IPS-NIHi11 (cell line): ENCODE data around the gene ALPL.
"Not testable (repeated sequence)": the region's sequence is repeated elsewhere in the genome, so short reads cannot be mapped to it uniquely, and the experiment has no call there.

Source experiments
- DNase-seq: peaks from one replicate; pipeline ENCODE4 v3.0.0; 2012; ENCODE audit warnings: mixed read lengths, low spot score

The ALPL gene

DNA sequence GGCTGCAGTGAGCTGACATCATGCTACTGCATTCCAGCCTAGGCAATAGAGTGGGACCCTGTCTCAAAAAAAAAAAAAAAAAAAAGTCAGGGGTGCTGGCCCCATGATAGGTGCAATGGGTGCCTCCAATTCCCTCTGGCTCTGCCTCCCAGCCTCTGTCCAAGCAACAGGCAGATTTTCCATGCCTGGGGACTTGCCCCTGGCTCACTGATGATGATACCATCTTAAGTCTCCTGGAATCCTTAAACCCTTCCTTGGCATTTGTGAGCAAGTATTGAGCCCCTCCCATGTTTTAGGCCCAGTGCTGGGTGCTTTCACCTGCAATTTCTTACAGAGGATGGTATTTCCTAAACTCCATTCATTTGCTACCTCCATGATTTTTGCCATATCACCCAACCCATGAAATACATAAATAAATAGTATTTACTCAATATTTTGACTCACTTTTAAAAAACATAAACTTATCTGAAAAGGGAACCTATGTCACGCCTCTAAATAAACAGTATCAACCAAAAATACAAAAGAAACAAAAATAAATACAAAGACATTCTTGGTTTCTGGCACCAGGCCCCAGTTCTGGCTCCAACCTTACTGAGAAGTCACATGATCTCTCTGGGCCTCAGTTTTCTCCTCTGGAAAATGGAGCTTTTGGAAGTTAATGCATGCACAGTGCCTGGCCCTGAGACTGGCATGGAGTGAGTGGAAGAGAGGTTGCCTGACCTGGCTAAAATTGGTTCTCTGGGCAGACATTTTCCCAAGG lies 1.5 kb upstream of the ALPL start:
- DNase-seq: no peak

DNA sequence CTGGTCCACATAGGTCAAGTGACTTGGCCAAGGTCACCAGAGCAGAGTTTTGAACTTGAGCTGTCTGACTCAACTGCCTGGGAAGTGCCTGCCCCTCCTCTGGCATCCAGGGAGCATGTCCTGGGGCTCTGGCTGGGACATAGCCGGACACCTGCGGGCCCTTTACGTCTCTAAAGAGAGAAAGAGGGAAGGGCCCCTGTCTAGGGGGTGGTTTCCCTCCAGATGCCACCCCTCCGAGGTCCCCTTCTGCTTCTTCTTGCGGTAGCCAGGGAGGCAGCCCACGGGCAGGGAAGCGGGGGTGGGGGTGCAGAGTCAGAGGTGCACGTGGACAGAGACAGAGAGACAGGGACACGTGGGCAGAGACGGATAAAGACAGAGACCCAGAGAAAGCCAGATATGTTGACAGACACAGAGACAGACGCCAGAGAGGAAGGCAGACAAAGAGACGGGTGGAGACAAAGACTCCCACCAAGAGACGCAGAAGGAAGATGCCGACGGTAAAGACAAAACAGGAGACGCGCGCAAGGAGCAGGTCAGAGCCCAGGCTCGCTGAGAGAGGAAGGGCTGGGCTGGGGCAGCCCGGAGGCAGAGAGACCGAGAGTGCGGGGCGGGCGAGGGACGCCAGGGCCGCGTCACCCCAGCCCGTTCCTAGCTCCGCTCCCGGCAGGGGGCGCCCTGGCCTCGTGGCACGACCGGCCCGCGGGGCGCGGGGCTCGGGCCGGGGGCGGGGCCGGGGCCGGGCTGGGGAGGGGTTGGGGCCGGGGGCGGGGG lies 458 bp upstream of the ALPL start:
- peak; percentile 95 for DNase-seq

DNA sequence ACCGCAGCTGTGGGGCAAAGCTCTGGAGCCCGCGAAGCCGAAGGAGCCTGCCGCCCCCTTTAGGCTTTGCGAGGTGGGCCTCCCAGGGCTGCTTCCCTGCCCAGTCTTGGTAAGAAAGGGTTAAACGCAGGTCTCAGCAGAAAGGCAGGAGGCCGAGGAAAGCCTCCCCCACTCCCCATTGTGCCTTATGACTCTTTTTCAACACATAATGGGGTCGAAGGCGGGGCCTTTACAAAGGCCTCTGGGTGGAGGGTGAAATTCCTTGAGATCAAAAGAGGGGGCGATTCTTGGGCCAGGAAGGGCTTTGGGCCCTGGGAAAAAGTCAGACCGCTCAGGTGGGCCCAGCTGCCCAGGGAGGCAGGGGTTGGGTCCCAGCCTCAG lies 880 bp downstream of the ALPL start:
- peak; percentile 80 for DNase-seq

DNA sequence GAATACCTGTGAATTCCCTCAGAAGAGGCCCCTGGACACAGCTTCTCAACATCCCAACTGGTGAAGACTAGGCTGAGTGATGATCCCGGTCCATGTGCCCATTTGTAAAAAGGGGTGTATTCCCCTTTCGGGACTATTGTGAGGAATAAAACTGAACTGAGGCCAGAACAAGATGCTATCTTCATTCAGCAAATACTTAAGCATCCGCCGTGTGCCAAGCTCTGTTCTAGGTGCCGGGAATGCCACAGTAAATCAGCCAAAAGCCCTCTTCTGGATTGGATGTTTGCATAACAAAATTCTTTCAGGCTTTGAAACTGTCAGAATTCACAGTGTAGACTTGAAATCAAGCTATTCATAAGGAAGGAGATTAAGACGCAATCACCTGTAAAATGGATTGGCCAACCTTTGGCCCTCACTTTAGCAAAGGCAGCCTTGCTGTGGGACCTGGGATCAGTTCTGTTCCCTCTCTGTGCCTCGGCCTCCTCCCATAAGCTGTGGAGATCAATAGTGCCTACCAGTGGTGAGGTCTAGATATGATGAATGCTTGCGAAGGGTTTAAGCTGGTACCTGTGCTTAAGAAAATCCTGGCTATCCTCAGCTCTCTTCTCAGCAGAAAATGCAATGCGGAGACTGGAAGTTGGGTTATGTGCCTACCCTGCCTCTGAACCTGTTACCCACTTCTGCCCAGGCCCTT lies 1.8 kb downstream of the ALPL start:
- no peak for DNase-seq

DNA sequence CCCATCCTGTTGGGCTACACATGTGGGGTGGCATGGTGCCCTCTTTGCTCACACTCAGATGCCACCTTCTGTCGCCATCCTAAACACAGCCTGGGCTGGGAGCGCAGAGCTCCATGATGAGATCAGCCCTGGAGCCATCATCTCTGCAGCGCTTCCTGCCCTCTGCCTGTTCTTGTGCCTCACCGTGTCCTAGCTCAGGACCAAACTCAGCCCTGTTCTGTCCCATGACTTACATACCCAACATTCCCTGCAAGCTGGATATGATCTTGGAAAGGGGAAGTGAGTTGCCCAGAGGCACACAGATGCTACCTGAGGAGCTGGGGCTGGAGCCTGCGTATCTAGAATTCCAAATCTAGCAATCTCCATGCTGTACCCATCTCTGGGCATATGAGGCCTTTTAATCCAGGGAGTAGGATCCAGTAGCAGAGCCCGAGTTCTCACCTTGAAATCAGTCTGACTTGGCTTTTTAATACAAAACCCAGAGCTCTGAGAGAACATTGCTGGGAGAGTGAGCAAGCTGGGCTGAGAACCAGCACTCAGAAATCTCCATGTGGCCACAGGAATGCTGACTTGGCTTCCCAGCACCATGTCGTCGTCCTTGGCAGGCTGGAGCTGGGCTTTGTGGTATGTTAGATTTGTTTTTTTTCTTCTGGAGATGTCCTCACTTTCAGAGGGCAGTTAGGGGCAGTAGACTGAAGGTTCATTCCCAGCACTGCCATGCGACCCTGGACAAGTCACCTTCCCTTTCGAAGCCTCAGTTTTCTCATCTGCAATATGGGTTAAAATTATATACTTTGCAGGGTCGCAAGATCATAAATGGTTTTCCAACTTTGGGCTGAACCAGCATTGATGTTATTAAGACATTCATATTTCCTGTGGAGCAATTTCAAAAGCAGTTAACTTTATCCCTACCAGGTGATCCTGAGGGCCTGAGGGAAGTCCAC lies 2.6 kb downstream of the ALPL start:
- no peak for DNase-seq

DNA sequence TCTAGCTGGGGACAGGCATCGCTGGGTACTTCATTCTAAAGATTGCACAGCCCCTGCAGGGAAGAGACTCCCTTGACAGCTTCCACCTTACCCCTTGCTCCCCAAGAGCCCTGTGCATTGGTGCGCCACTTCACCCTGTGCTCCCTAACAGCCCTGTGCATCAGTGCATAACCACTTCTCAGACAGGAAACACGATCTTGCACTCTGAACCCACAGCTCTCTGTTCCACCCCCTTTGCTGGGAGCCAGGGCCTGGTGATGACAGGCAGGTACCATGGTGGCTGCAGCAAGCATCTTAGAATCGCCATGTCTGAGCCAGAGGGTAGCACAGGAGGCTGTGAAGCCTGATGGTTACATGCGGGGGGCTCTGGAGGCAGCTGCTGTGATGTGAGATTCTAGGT lies 5.0 kb downstream of the ALPL start:
- DNase-seq: no peak

DNA sequence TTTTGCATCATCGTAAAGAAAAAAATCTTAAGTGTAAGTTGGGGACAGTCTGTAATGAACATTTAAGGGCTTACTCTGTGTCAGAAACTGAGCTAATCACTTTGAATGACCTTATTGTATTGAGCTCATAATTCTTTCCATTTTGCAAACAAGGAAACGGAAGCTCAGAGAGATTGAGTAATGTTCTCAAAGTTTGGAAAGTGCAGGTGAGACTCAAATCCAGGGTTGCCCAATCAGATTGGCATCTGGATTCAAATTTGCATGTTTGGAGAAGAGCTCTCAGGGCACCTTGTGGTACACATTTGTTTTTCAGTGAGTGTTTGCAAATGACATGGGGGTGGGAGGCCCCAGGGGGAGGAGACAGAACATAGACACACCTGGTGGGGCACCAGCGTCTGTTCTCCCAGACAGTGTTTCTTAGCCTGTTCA lies 8.0 kb downstream of the ALPL start:
- no peak for DNase-seq

DNA sequence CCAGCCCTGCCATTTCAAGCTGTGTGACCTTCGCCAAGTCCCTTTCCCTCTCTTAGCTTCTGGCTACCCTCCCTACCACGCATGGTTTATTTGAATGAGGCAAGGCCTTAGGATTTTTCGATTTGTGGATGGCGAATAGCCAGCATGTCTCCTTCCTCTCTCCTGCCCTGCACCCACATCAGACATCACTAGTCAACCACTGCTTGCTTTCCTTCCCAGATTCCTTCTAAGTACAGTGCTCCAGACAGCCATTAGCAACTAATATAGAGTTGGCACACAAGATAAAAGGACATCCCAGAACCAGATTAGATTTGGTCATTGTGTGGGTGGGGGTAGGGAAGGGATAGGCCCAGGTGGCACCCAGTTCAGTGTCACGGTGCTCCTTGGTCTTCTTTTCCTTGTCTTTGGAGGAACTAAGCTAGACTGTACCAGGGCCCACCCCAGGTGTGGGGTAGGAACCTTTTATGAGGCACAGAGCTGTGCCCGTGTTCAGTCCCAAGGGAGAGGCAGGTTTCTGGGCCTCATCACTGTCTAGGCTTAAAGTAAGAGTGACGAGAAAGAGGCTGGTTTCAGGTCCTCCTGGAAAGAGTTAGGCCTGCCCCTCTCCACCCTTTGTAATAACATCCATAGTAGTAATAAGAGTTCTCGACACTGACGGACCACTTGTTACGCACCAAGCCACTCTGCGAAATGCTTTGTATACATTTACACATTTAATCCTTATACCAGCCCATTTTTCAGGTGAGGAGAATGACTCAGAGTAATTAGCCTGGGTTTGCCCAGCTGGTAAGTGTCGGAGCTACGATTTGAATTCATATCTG lies 8.6 kb downstream of the ALPL start:
- no peak for DNase-seq

DNA sequence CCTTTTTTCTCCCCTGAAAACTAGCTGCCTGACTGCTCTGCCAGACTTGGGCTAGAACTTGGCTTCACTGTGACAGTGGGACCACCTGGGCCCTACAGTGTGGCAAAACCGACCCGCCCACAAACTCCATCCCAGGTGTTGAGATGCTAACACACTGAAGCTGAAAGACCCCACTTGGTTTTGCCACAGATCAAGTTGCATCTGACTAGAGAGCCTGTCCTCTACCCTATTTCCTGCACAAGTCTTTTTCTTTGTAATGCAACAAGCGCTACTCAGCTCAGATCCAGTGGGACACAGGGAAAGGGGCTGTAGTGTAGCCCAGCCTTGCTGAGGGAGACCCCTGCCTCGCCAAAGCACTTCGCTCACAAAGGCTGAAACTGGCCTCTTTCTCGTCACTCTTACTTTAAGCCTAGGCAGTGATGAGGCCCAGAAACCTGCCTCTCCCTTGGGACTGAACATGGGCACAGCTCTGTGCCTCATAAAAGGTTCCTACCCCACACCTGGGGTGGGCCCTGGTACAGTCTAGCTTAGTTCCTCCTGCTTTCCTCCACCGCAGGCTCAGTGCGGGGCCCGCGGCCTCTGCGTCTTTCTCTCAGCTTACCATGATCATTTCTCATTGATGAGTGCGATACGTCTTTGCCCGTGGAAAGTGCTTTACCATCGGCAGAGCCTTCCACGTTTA lies 9.7 kb downstream of the ALPL start:
- DNase-seq: peak; percentile 57

DNA sequence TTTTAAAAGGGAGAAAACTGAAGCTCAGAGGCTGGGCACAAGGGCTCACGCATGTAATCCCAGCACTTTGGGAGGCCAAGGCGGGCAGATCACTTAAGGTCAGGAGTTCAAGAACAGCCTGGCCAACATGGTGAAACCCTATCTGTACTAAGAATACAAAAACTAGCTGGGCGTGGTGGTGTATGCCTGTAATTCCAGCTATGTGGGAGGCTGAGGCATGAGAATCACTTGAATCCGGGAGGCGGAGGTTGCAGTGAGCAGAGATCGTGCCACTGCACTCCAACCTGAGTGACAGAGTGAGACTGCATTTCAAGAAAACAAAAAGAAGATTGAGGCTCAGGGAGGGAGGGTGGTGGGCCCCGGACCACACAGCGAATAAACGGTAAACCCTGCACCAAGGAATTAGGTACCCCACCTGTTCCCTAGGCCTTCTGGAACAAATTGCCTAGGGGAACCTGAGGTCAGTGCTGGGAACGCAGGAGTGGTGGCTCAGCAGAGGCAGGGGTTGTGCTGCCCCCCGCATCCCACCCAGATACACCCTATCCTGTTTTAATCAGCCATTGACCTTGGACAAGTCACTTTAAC lies 10.4 kb downstream of the ALPL start:
- DNase-seq: not testable (repeated sequence)

DNA sequence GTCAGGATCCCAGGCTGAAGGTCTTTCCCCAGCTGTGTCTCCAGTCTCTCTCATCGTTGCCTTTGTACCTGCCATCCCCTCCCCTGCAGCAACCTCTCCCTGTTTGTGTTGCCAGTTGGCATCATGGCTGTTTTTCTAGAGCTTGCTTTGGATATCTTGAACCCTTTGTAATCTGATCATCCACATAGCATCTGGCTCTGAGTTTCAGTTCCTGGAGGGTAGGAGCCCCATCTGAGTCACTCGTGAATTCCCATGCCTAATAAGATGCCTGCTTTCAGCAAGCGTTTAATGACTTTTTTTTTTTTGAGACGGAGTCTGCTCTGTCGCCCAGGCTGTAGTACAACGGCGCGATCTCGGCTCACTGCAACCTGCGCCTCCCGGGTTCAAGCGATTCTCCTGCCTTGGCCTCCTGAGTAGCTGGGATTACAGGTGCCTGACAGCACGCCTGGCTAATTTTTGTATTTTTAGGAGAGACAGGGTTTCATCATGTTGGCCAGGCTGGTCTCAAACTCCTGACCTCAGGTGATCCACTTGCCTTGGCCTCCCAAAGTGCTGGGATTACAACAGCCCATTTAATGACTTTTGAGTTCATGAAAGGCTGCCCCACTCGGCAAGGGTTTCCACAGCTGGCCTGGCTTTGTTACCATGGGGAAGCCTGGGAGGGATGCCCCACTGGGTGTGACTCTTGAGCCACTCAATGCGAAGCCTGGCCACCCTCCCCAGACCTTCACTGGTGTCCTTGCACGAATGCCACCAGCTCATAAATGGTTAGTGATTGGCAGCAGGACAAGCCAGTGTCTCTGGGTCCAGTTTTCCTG lies 11.9 kb downstream of the ALPL start:
- no peak for DNase-seq

DNA sequence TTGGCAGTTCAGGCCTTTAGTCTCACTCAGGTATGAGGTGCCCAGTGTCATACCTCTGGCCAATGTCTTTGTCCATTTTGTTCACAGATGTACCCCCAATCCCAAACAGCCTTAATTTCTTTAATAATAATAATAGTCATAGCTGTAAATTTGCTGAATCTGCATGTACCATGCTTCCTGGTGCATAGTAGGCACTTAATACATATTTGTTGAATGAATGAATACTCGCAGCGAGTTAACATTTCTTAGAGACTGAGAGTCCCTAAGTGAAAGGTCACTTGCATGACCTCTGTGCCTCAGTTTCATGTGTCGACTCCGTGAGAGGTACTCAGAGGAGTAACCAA lies 12.5 kb downstream of the ALPL start:
- no peak for DNase-seq

DNA sequence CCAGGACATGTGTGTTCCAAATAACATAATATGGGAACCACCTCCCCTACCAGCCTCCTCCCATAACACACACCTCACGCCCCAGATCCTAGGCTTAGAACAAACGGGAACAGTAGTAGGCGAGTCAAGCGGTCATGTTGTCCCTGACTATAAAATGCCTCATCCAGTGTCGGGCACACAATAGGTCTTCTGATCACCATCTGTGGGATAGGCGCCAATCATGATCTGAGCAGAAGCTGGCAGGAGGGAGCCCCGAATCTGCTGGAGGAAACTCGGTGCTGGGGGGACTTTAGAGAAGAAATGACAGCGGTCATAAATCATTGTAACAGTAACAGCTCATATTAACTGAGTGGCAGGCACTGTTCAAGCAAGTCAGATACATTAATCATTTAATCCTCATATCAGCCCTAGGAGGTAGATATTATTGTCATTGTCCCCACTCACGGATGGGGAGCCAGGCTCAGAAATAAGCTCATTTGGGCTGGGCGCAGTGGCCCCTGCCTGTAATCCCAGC lies 13.4 kb downstream of the ALPL start:
- no peak for DNase-seq

DNA sequence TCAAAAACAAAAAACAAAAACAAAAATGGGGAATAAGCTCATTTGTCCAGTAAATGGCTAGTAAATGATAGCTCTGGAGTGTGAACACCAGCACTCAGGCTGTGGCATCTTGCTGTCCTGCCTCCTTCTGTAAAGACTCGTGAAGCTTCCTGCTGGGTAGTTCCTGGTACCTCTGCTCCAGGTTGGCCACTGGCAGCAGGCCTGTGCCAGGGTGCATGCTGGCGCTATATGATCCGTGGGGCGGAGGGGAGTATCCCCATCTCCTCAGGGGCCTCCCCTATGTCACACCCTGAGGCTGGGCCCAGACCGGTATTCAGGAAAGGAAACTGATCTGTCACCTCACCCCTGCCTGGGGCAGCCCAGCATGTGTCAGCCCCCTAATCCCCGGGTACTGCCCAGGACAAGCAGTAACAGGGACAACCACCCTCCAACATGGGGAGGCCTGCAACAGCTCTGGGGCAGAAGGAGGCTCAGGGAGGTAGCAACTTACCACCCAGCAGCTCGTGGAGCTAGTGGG lies 14.1 kb downstream of the ALPL start:
- DNase-seq: no peak

DNA sequence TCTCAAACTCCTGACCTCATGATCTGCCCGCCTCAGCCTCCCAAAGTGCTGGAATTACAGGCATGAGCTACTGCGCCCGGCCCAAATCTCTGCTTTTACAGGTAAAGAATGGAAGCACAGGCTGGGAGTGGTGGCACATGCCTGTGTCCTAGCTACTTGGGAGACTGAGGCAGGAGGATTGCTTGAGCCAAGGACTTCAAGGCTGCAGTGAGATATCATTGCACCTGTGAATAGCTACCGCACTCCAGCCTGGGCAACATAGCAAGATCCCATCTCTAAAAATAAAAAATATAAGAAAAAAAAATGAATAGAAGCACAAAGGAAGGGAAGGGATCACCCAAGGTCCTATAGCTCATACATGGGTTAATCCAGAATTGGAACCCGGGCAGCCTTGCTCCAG lies 15.0 kb downstream of the ALPL start:
- no peak for DNase-seq

DNA sequence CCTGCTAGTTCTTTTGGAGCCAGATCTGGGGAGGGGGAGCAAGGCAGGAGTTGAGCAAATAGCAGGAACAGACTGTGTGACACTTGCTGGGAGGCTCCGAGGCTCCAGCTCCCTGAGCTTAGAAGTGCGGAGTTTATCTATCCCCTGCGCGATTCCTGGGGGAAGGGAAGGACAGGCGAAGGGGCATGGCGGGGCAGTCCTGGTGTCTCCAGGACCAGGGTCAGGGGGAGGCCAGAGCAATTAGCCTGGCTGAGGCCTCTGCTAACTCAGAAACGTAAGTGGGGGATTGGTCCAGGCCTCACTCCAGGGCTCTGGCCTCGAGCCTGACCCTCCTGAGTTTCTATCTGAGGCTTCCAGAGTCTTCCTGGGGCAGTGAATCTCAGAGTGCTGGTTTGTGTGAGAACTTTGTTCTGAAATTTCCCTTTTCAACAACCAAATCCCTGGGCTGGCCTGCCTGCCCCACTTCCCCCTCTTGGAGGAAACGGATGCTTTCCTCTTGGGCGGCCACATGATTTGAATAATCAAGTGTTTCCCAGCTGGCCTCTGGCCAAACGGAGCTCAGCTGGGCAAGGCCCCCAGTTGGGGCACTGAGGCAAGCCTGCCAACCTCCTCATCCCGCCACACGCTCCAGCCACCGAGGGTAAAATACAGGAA lies 15.6 kb downstream of the ALPL start:
- DNase-seq: no peak

DNA sequence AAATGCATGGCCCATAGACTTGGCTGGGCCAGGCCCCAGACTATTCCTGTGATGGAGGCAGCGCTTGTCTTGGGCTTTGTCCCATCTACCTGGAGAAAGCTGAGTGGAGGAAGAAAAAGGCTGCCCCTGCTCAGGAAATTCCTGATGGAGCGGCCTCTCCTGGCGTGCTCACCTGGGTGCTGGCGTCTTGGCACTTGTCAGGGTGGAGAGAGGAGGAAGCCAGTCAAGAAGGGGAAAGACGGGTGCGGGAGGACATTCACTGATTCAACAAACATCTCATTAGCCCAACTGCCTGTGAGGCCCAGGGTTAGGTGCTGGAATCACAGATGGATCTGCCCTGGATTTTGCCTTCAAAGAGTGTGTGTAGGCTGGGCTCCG lies 16.1 kb downstream of the ALPL start:
- DNase-seq: no peak

DNA sequence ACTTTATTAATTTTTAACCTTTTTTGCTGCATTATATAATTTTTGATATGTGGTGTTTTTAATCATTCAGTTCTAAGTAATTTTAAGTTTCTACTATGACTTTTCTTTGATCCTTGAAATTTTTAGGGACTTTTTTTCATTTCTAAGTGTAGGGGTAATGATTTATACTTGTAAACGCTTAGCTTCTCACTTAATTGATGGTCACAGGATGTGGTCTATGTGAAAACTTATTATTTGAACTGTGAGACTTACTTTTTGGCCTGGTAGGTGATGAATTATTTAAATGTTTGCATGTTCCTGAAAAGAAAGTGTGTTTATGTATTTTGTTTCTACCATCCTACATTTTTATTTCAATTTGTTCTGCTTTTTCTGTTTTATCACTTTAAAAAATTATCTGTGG lies 17.2 kb downstream of the ALPL start:
- no peak for DNase-seq
